Lung (tissue), 16 donors: ENCODE measurements around the gene MAT1A. TPM values are rescaled to one million over a fixed set of nuclear protein-coding genes. Genes with fewer than 3 reads are reported as not detected.

Experiments used
- ATAC-seq: fragments of 200-7000 bp; cut with Tn5 transposase; one replicate; pipeline ENCODE4 v1.9.1; 2020; ENCODE audit warnings: moderate number of reproducible peaks; ENCODE audit not compliant: insufficient read depth, low FRiP score
- DNase-seq, 3 donors: peaks; one replicate each; pipeline ENCODE4 v3.0.0-alpha.2; 2013 to 2017
- H3K27ac ChIP-seq, 2 donors: one replicate each; pipeline ENCODE4 v1.5.1; 2013; ENCODE audit warnings: mild to moderate bottlenecking in 2 of 2, moderate library complexity in 2 of 2, control low read depth in 1 of 2, inconsistent platforms in 1 of 2, low read depth in 1 of 2, low read length in 1 of 2
- H3K27me3 ChIP-seq, 3 donors: one replicate each; pipeline ENCODE4 v1.5.1; 2013; ENCODE audit warnings: low read length in 2 of 3; ENCODE audit not compliant: control insufficient read depth in 3 of 3, insufficient read depth in 3 of 3
- H3K36me3 ChIP-seq, 4 donors: one replicate each; pipeline ENCODE4 v1.5.1; 2013; ENCODE audit warnings: low read length in 4 of 4, mild to moderate bottlenecking in 1 of 4, moderate library complexity in 1 of 4; ENCODE audit not compliant: control insufficient read depth in 4 of 4, insufficient read depth in 4 of 4
- H3K4me1 ChIP-seq, 5 donors: one replicate each; pipeline ENCODE4 v1.5.1; 2013; ENCODE audit warnings: low read length in 5 of 5, mild to moderate bottlenecking in 2 of 5, moderate library complexity in 1 of 5; ENCODE audit not compliant: control insufficient read depth in 5 of 5, insufficient read depth in 5 of 5
- H3K4me3 ChIP-seq: one replicate; pipeline ENCODE4 v1.5.1; 2013; ENCODE audit warnings: mild to moderate bottlenecking, control low read depth, moderate library complexity
- H3K9ac ChIP-seq, 2 donors: one replicate each; pipeline ENCODE4 v1.5.1; 2013; ENCODE audit warnings: low read length in 2 of 2, control low read depth in 1 of 2; ENCODE audit not compliant: insufficient read depth in 1 of 2
- H3K9me3 ChIP-seq, 4 donors: one replicate each; pipeline ENCODE4 v1.5.1; 2013; ENCODE audit warnings: low read length in 3 of 4, mild to moderate bottlenecking in 1 of 4, moderate library complexity in 1 of 4; ENCODE audit not compliant: control insufficient read depth in 4 of 4, insufficient read depth in 3 of 4
- WGBS, 2 donors: extraction: QIAGEN DNeasy Blood & Tissue Kit; methylation state at CpG; one replicate each; pipeline ENCODE4 v1.1.7; 2013; 5-methylcytosine and 5-hydroxymethylcytosine counted together
- long read RNA-seq, 5 donors: transcript quantifications; one replicate each; lab custom pipeline, GENCODE V29; 2026
- polyA plus RNA-seq, 2 donors: library from polyadenylated mRNA; stranded (reverse); fragments of 200-250 nt; gene quantifications; one replicate each; pipeline ENCODE4 v1.2.1, GENCODE V29; 2013
- total RNA-seq, 2 donors: library from RNA; depleted of rRNA in 1 of 2; stranded (reverse); fragments of >200 nt in 1 of 2; gene quantifications; one replicate each; pipeline ENCODE4 v1.2.1, GENCODE V29; 2014 to 2021
- TF ChIP-seq, protein P1 (sequence below): IDR thresholded peaks from 2 replicates; pipeline ENCODE4 v1.5.1; 2012; ENCODE audit warnings: mild to moderate bottlenecking; ENCODE audit errors: control extremely low read depth, extremely low read depth
- donor health status: control.
- donor health status: control.
- donor health status: Bipolar disorder and iron deficiency.
- donor health status: healthy.
- donor health status: DM: yes; HTN: yes; CAD: no.

The MAT1A gene
- 1 to 10 TPM in 1 of 2 donors, under 1 TPM in 1; 0.46 to 1.1 TPM for total RNA-seq
- polyA plus RNA-seq, result under 1 TPM; 0.30 to 0.40 TPM
- long read RNA-seq, donor 1, result 0 reads
- long read RNA-seq, donor 2, result 0 reads
- long read RNA-seq, donor 3, result 0 reads
- long read RNA-seq, donor 4, result 0 reads
- long read RNA-seq, donor 5, partial matches to known transcripts, result 0 of 1 reads
- long read RNA-seq, donor 5, other reads (novel, unspliced or antisense), result 0 of 1 reads

DNA sequence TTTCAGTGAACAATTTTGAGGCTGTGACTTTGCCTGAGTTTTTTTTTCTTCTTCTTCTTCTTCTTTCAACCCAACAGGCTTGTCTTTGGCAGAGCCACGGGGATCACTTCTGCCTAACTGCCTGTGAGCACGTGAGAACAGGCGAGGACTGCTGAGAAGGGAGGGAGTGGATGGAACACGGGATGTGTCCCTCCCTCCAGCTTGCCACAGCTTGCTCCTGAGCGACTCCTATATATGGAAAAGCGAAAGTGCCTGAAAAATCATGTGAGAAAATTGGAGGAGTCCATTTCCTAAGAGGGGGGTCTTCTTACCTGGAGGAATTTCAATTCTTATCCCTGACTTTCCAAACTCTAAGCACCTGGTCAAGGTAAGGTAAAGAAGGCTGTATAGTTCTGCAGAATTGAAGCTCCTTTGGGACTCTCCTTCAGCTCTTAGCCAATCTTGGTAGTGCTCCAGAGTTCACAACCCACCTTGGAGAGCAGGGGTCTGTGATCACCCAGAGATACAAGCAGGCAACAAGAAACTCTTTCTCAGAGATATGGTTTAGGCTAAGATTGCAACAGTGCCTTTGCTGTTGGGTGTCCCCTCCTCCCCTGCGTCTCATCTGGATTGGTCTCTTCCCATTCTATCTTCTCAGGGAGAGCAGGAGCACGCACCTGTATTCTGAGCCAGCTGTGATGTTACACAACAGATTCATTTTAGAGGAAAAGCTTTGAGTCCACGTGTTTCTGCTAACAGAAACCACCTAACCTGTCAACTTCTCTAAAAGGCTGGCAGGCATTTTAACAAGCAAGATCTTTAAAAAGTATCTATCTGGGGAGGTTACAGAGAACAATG lies at the start of gene MAT1A:
MAT1A (minus strand) TSS at position 208 of the 837 bp plus-strand sequence. CDS start 235 bp downstream, outside the sequence.
- 32 to 37% methylated on average over 9 of the region's 9 CpGs for WGBS, 2 donors
- no peaks in the 10 kb centered on the region for H3K4me1 ChIP-seq
- no peak within 1 kb of the TSS for H3K4me3 ChIP-seq
- peaks cover 0 to 3% (median 0%) of the 10 kb centered on the region in 3 donors for H3K27me3 ChIP-seq
- H3K27ac ChIP-seq, result no peak within 1 kb of the TSS
- no peaks in the 10 kb centered on the region for H3K9me3 ChIP-seq
- ATAC-seq (no peak), DNase-seq (peak in 1 of 3 donors; percentile 6)
- no peak within 1 kb of the TSS for H3K9ac ChIP-seq
- no peaks in the 10 kb centered on the region for H3K36me3 ChIP-seq
- TF ChIP-seq, protein P1, sequence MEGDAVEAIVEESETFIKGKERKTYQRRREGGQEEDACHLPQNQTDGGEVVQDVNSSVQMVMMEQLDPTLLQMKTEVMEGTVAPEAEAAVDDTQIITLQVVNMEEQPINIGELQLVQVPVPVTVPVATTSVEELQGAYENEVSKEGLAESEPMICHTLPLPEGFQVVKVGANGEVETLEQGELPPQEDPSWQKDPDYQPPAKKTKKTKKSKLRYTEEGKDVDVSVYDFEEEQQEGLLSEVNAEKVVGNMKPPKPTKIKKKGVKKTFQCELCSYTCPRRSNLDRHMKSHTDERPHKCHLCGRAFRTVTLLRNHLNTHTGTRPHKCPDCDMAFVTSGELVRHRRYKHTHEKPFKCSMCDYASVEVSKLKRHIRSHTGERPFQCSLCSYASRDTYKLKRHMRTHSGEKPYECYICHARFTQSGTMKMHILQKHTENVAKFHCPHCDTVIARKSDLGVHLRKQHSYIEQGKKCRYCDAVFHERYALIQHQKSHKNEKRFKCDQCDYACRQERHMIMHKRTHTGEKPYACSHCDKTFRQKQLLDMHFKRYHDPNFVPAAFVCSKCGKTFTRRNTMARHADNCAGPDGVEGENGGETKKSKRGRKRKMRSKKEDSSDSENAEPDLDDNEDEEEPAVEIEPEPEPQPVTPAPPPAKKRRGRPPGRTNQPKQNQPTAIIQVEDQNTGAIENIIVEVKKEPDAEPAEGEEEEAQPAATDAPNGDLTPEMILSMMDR, result no peak

DNA sequence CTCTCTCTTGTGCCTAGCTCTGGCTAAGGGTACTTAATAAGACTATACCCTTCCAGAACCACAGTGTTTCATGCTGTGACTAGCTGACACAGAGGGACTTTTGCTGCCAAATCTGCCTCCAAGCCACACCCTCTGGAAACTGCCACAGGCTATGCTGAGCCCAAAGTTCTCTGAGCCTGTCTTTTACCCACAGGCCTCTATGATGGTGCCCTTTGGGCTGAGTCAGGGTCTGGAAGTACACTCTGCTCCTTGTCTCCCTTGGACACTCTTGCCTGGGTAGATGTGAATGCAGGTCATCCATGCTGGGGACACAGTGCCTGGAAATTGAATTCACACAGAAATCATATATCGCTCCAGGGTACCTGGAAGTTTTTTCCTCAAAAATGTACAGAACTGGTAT lies 44.5 kb upstream of the MAT1A start:
- Histone ChIP-seq H3K9me3 (no peaks in the 10 kb centered on the region), H3K27me3 (no peaks in the 10 kb centered on the region), H3K36me3 (no peaks in the 10 kb centered on the region), H3K4me1 (no peaks in the 10 kb centered on the region), H3K27ac (no peak overlapping the region), H3K4me3 (no peak overlapping the region), H3K9ac (no peak overlapping the region)
- DNase-seq (no peak), ATAC-seq (no peak)
- WGBS, 2 donors, result 95 to 100% methylated on average over 1 of the region's 1 CpG
- TF ChIP-seq, protein P1, result no peak

DNA sequence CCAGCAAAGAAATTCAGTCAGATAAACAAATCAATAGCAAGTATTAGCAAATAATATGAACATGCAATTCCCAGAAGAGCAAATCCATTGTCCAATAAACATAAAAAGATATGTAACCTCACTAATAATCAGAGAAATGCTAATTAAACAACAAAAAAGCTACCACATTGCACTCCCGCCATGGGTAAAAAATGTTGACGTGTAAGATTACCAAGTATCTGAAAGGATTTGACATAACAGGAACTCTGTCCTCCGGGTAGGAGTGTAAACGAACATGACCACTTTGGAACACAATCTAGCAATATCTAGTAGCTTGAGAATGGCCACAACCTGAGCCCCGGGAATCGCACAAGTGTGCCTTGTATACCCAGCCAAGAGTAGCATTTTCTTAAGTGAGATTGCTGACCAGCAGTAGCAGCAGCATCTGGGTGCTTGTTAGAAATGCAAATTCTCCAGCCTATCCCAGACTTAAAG lies 35.5 kb upstream of the MAT1A start:
- no peak for ATAC-seq
- no peak overlapping the region for H3K9ac ChIP-seq

More for the DNA sequence above, 35.5 kb upstream of the MAT1A start:
- peaks cover 0 to 3% (median 0%) of the 10 kb centered on the region in 3 donors for H3K27me3 ChIP-seq
- no peaks in the 10 kb centered on the region for H3K36me3 ChIP-seq
- H3K27ac ChIP-seq, result no peak overlapping the region
- H3K4me1 ChIP-seq, result no peaks in the 10 kb centered on the region
- no peak for DNase-seq
- TF ChIP-seq, protein P1, result no peak
- H3K4me3 ChIP-seq, result no peak overlapping the region
- H3K9me3 ChIP-seq, result peaks cover 0 to 4% (median 0%) of the 10 kb centered on the region in 4 donors
- WGBS, 2 donors, result 60 to 77% methylated on average over 6 of the region's 6 CpGs
